Cardiac fibroblast (primary cell): Measurements from ENCODE around the gene OXSR1.
"Not testable (repeated sequence)": the region's sequence is repeated elsewhere in the genome, so short reads cannot be mapped to it uniquely, and the experiment has no call there.

ENCODE experiments used
- DNase-seq, 2 donors: peaks; one replicate each; pipeline versions ENCODE4 v3.0.0 to v3.0.0-alpha.2; 2010; ENCODE audit warnings: low read depth in 2 of 2
- H3K4me3 ChIP-seq, 2 donors: replicated peaks in 1 of 2; 1 replicate in 1 of 2; 2 replicates in 1 of 2; pipeline ENCODE4 v1.5.1; 2011; ENCODE audit warnings: low read depth in 2 of 2, low read length in 2 of 2, mild to moderate bottlenecking in 2 of 2, moderate library complexity in 1 of 2
- CTCF ChIP-seq: IDR thresholded peaks from one replicate; pipeline ENCODE4 v1.5.1; 2011; ENCODE audit warnings: low read depth, mild to moderate bottlenecking, low read length, inconsistent platforms

The OXSR1 gene

GRCh38 chr3:38129058-38129457 is 36.3 kb upstream of the OXSR1 start:
- H3K4me3 ChIP-seq, result no peak overlapping the region
- no peak for TF ChIP-seq CTCF
- DNase-seq, result no peak

GRCh38 chr3:38130631-38131065 is 34.7 kb upstream of the OXSR1 start:
- DNase-seq, result no peak
- no peak overlapping the region for H3K4me3 ChIP-seq
- TF ChIP-seq CTCF, result no peak

- no peak overlapping the region for H3K4me3 ChIP-seq
- peak; percentile 56 for DNase-seq
- TF ChIP-seq CTCF, result peak; percentile 74
Measured at GRCh38 chr3:38131621-38132369, 33.5 kb upstream of the OXSR1 start.

GRCh38 chr3:38133209-38133556 is 32.2 kb upstream of the OXSR1 start:
- no peak for TF ChIP-seq CTCF
- DNase-seq, result no peak
- no peak overlapping the region for H3K4me3 ChIP-seq

GRCh38 chr3:38133557-38134405 is 31.6 kb upstream of the OXSR1 start:
- no peak for TF ChIP-seq CTCF
- no peak for DNase-seq
- no peak overlapping the region for H3K4me3 ChIP-seq

- H3K4me3 ChIP-seq, DNase-seq: not testable (repeated sequence)
Measured at GRCh38 chr3:38134517-38135143, 30.7 kb upstream of the OXSR1 start.

- DNase-seq, result not testable (repeated sequence)
- H3K4me3 ChIP-seq, result peak overlapping the region; percentile 76 to 85
Measured at GRCh38 chr3:38135621-38136277, 29.6 kb upstream of the OXSR1 start.
